HepG2 (cell line): ENCODE measurements around the gene SLC34A3. TPM values are rescaled to one million over a fixed set of nuclear protein-coding genes. Genes with fewer than 3 reads are reported as not detected.

Experiments
- CC2D1A ChIP-seq: sonication (generic); formaldehyde crosslinking; IDR thresholded peaks from 2 replicates; pipeline ENCODE4 v1.8.1; 2023; ENCODE audit warnings: mild to moderate bottlenecking, missing genetic modification reagents
- ERF ChIP-seq: IDR thresholded peaks from 2 replicates; pipeline ENCODE4 v1.6.1; 2018; ENCODE audit warnings: missing biosample characterization, missing genetic modification reagents
- ESRRA ChIP-seq: sonication (generic); formaldehyde crosslinking; IDR thresholded peaks from 2 replicates; pipeline ENCODE4 v1.5.1; 2020; ENCODE audit warnings: mild to moderate bottlenecking, low read depth, missing genetic modification reagents
- FOXM1 ChIP-seq: sonication (generic); formaldehyde crosslinking; IDR thresholded peaks from 2 replicates; pipeline ENCODE4 v1.5.0; 2020; ENCODE audit warnings: missing genetic modification reagents
- GABPB1 ChIP-seq: IDR thresholded peaks from 2 replicates; pipeline ENCODE4 v1.6.1; 2016; ENCODE audit warnings: mild to moderate bottlenecking, missing genetic modification reagents, moderate library complexity, missing compliant biosample characterization
- KDM1A ChIP-seq: IDR thresholded peaks from 2 replicates; pipeline ENCODE4 v1.6.1; 2016; ENCODE audit warnings: missing compliant biosample characterization
- KDM5A ChIP-seq: fragments of 200-600 bp; sonication (generic); IDR thresholded peaks from 2 replicates; pipeline ENCODE4 v1.7.0; 2018; ENCODE audit warnings: antibody characterized with exemption, mild to moderate bottlenecking, low read length, borderline replicate concordance
- KLF6 ChIP-seq: IDR thresholded peaks from 2 replicates; pipeline ENCODE4 v1.8.0; 2016; ENCODE audit warnings: missing biosample characterization, missing genetic modification reagents
- MAX ChIP-seq: IDR thresholded peaks from 2 replicates; pipeline ENCODE4 v1.6.1; 2012; ENCODE audit warnings: inconsistent platforms
- MTF2 ChIP-seq: sonication (generic); formaldehyde crosslinking; IDR thresholded peaks from 2 replicates; pipeline ENCODE4 v1.5.0; 2020; ENCODE audit warnings: missing genetic modification reagents, borderline replicate concordance
- MXD4 ChIP-seq: IDR thresholded peaks from 2 replicates; pipeline ENCODE4 v1.6.1; 2016; ENCODE audit warnings: mild to moderate bottlenecking, missing biosample characterization, missing genetic modification reagents
- MXI1 ChIP-seq: IDR thresholded peaks from 3 replicates; pipeline ENCODE4 v1.6.1; 2012; ENCODE audit warnings: low read depth, low read length, inconsistent platforms, borderline replicate concordance
- NFE2L1 ChIP-seq: sonication (generic); formaldehyde crosslinking; IDR thresholded peaks from 2 replicates; pipeline ENCODE4 v1.4.0; 2020; ENCODE audit warnings: missing genetic modification reagents, mild to moderate bottlenecking, borderline replicate concordance
- NPAS2 ChIP-seq: sonication (generic); formaldehyde crosslinking; IDR thresholded peaks from 2 replicates; pipeline ENCODE4 v1.8.0; 2022; ENCODE audit warnings: mild to moderate bottlenecking, missing genetic modification reagents, borderline replicate concordance
- SP4 ChIP-seq: sonication (generic); formaldehyde crosslinking; IDR thresholded peaks from 2 replicates; pipeline ENCODE4 v1.8.1; 2023; ENCODE audit warnings: mild to moderate bottlenecking, missing genetic modification reagents
- TBX3 ChIP-seq: fragments of 450-650 bp; IDR thresholded peaks from 2 replicates; pipeline ENCODE4 v1.6.1; 2017; ENCODE audit warnings: antibody characterized with exemption, mild to moderate bottlenecking, inconsistent platforms, borderline replicate concordance
- ZFP37 ChIP-seq: sonication (generic); formaldehyde crosslinking; IDR thresholded peaks from 2 replicates; pipeline ENCODE4 v1.4.0; 2020; ENCODE audit warnings: missing genetic modification reagents, borderline replicate concordance
- ZNF468 ChIP-seq: sonication (generic); formaldehyde crosslinking; IDR thresholded peaks from 2 replicates; pipeline ENCODE4 v1.8.0; 2022; ENCODE audit warnings: mild to moderate bottlenecking, moderate library complexity, missing genetic modification reagents
- ZNF703 ChIP-seq: sonication (generic); formaldehyde crosslinking; IDR thresholded peaks from 2 replicates; pipeline ENCODE4 v1.5.1; 2020; ENCODE audit warnings: missing genetic modification reagents, mild to moderate bottlenecking, moderate library complexity, borderline replicate concordance
- polyA plus RNA-seq, 8 experiments: library from polyadenylated mRNA; depleted of rRNA in 3 of 8; stranded (reverse) in 7 of 8; unstranded in 1 of 8; fragments of >200 nt; fragmentation: Illumina TruSeq in 4 of 8; extraction: Trizol in 4 of 8; gene quantifications; 2 replicates each; pipeline versions ENCODE4 v1.2.1 to v1.2.3, GENCODE V29; 2011 to 2016; ENCODE audit warnings: low read depth in 4 of 8, missing spikeins in 1 of 8, mixed read lengths in 1 of 8; ENCODE audit not compliant: insufficient read depth in 1 of 8
- total RNA-seq, 5 experiments: library from RNA; depleted of rRNA; stranded (reverse); fragments of >200 nt; fragmentation: Illumina TruSeq; extraction: Trizol; gene quantifications; 2 replicates each; pipeline ENCODE4 v1.2.3, GENCODE V29; 2016; ENCODE audit warnings: low read depth in 1 of 5
- TF ChIP-seq, protein P1 (sequence below): sonication (generic); formaldehyde crosslinking; IDR thresholded peaks from 2 replicates; pipeline ENCODE4 v1.4.0; 2020; ENCODE audit warnings: missing genetic modification reagents
- TF ChIP-seq, protein P2 (sequence below): sonication (generic); formaldehyde crosslinking; conservative IDR thresholded peaks from 2 replicates; pipeline ENCODE4 v1.8.1; 2023; ENCODE audit warnings: missing genetic modification reagents
- TF ChIP-seq, protein P3 (sequence below): IDR thresholded peaks from 2 replicates; pipeline ENCODE4 v1.6.1; 2018; ENCODE audit warnings: missing genetic modification reagents, mild to moderate bottlenecking, missing compliant biosample characterization

SLC34A3 gene
- total and polyA plus RNA-seq, 2 of the 13 experiments (the other 11 are each of a cell fraction or from before 2014, with no cell fraction given), result 0.07 to 1.0 TPM

- TF ChIP-seq CC2D1A (CRISPR knock-in tag) (no peak), KDM1A (CRISPR knock-in tag) (no peak), TBX3 (no peak), SP4 (no peak), ZFP37 (CRISPR knock-in tag) (no peak), ESRRA (CRISPR knock-in tag) (no peak), KDM5A (no peak), ERF (CRISPR knock-in tag) (peak; percentile 63; the same call in 1 of the 2 replicates), GABPB1 (CRISPR knock-in tag) (peak; percentile 42), FOXM1 (no peak), MTF2 (CRISPR knock-in tag) (0 out of 2 replicates have a peak, but pooled peaks have one; percentile 53), KLF6 (CRISPR knock-in tag) (no peak), MAX (no peak), ZNF703 (CRISPR knock-in tag) (no peak), MXD4 (CRISPR knock-in tag) (no peak), NFE2L1 (CRISPR knock-in tag) (0 out of 2 replicates have a peak, but pooled peaks have one; percentile 22), MXI1 (peak; percentile 44; the same call in 1 of the 3 replicates), ZNF468 (no peak), NPAS2 (no peak)
- TF ChIP-seq, protein P1, sequence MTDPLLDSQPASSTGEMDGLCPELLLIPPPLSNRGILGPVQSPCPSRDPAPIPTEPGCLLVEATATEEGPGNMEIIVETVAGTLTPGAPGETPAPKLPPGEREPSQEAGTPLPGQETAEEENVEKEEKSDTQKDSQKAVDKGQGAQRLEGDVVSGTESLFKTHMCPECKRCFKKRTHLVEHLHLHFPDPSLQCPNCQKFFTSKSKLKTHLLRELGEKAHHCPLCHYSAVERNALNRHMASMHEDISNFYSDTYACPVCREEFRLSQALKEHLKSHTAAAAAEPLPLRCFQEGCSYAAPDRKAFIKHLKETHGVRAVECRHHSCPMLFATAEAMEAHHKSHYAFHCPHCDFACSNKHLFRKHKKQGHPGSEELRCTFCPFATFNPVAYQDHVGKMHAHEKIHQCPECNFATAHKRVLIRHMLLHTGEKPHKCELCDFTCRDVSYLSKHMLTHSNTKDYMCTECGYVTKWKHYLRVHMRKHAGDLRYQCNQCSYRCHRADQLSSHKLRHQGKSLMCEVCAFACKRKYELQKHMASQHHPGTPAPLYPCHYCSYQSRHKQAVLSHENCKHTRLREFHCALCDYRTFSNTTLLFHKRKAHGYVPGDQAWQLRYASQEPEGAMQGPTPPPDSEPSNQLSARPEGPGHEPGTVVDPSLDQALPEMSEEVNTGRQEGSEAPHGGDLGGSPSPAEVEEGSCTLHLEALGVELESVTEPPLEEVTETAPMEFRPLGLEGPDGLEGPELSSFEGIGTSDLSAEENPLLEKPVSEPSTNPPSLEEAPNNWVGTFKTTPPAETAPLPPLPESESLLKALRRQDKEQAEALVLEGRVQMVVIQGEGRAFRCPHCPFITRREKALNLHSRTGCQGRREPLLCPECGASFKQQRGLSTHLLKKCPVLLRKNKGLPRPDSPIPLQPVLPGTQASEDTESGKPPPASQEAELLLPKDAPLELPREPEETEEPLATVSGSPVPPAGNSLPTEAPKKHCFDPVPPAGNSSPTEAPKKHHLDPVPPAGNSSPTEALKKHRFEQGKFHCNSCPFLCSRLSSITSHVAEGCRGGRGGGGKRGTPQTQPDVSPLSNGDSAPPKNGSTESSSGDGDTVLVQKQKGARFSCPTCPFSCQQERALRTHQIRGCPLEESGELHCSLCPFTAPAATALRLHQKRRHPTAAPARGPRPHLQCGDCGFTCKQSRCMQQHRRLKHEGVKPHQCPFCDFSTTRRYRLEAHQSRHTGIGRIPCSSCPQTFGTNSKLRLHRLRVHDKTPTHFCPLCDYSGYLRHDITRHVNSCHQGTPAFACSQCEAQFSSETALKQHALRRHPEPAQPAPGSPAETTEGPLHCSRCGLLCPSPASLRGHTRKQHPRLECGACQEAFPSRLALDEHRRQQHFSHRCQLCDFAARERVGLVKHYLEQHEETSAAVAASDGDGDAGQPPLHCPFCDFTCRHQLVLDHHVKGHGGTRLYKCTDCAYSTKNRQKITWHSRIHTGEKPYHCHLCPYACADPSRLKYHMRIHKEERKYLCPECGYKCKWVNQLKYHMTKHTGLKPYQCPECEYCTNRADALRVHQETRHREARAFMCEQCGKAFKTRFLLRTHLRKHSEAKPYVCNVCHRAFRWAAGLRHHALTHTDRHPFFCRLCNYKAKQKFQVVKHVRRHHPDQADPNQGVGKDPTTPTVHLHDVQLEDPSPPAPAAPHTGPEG (CRISPR knock-in tag), result no peak
- TF ChIP-seq, protein P2, sequence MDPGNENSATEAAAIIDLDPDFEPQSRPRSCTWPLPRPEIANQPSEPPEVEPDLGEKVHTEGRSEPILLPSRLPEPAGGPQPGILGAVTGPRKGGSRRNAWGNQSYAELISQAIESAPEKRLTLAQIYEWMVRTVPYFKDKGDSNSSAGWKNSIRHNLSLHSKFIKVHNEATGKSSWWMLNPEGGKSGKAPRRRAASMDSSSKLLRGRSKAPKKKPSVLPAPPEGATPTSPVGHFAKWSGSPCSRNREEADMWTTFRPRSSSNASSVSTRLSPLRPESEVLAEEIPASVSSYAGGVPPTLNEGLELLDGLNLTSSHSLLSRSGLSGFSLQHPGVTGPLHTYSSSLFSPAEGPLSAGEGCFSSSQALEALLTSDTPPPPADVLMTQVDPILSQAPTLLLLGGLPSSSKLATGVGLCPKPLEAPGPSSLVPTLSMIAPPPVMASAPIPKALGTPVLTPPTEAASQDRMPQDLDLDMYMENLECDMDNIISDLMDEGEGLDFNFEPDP, result 0 out of 2 replicates have a peak, but pooled peaks have one; percentile 92
- TF ChIP-seq, protein P3, sequence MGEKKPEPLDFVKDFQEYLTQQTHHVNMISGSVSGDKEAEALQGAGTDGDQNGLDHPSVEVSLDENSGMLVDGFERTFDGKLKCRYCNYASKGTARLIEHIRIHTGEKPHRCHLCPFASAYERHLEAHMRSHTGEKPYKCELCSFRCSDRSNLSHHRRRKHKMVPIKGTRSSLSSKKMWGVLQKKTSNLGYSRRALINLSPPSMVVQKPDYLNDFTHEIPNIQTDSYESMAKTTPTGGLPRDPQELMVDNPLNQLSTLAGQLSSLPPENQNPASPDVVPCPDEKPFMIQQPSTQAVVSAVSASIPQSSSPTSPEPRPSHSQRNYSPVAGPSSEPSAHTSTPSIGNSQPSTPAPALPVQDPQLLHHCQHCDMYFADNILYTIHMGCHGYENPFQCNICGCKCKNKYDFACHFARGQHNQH (CRISPR knock-in tag), result peak; percentile 20; the same call in 1 of the 2 replicates
These were observed 3.4 kb upstream of the SLC34A3 start, which contains the start of gene RNF224 (continued) for GRCh38 chr9:137227054-137227852.
